Thoracic aorta (tissue), 2 donors: ENCODE data around the gene PPFIBP2. TPM values are rescaled to one million over a fixed set of nuclear protein-coding genes. Genes with fewer than 3 reads are reported as not detected.

Source experiments
- ATAC-seq: fragments of 150-250 bp; one replicate; pipeline ENCODE4 v1.8.0; 2017; ENCODE audit warnings: low read depth; ENCODE audit not compliant: insufficient number of reproducible peaks, low FRiP score
- DNase-seq: peaks from one replicate; pipeline ENCODE4 v3.0.0-alpha.2; 2020; ENCODE audit warnings: low spot score
- H3K27ac ChIP-seq, 2 donors: fragments of 200-600 bp; sonication (generic); 1 replicate in 1 of 2; 2 replicates in 1 of 2; pipeline ENCODE4 v1.5.1; 2016; ENCODE audit warnings: mild to moderate bottlenecking in 2 of 2, moderate library complexity in 2 of 2
- H3K27me3 ChIP-seq: fragments of 200-600 bp; sonication (generic); replicated peaks from 2 replicates; pipeline ENCODE4 v1.6.0; 2016; ENCODE audit warnings: mild to moderate bottlenecking; ENCODE audit not compliant: insufficient read depth
- H3K36me3 ChIP-seq: fragments of 200-600 bp; sonication (generic); one replicate; pipeline ENCODE4 v1.5.1; 2016
- H3K4me1 ChIP-seq, 2 donors: fragments of 200-600 bp; sonication (generic); 1 replicate in 1 of 2; 2 replicates in 1 of 2; pipeline versions ENCODE4 v1.5.1 to v1.6.0; 2016; ENCODE audit warnings: low read depth in 2 of 2, mild to moderate bottlenecking in 1 of 2; ENCODE audit not compliant: control insufficient read depth in 1 of 2
- H3K4me3 ChIP-seq: fragments of 200-600 bp; sonication (generic); 2 replicates; pipeline ENCODE4 v1.5.1; 2016; ENCODE audit warnings: mild to moderate bottlenecking
- H3K9me3 ChIP-seq: fragments of 200-600 bp; sonication (generic); 2 replicates; pipeline ENCODE4 v1.5.1; 2016
- total RNA-seq, 2 donors: library from RNA; depleted of rRNA; stranded (reverse); fragments of >200 nt; gene quantifications; one replicate each; pipeline versions ENCODE4 v1.1.0 to v1.2.3, GENCODE V29; 2016
- TF ChIP-seq, protein P1 (sequence below): fragments of 200-600 bp; sonication (generic); IDR thresholded peaks from one replicate; pipeline ENCODE4 v1.5.1; 2019; ENCODE audit warnings: antibody characterized with exemption

PPFIBP2 gene
- total RNA-seq, 2 donors from 2014 or later, result 43.5 to 48.9 TPM

DNA sequence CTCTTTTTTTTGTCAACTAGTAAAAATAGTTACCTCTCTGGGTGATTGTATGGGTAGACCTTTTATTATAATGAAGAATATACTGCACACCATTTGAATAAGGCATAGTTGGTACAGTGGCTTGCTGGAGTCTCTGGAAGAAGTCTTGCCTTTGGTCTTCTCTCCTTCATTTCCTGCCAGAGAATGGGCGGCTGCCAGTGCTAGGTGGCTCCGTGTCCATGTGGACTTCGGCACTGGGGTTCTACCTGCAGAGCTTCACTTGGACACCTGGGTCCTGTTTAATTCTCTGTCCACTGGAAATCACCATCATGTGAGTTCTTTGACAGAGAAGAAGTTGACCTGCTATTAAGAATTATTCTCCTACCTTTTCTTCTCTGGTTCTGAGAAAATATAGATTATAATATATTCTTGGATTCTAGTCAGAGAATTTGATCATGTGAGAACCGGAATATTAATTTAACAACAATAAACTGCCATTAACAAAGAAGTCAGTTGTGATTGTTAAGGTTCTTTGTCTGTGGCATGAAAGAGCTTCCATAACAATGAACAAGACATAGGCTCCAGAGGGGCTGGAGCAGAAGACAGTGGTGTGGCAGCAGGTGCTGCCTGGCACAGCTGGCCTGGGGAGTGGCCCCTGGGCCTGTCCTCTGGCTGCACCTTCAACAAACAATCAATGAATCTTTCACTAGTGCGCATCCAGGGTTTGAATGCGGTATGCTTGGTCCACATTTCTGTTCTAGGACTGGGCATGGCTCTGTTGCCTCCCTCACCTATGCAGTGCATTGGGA is 77.5 kb downstream of the PPFIBP2 start:
- ATAC-seq (no peak), DNase-seq (no peak)
- Histone ChIP-seq H3K9me3 (no peaks in the 10 kb centered on the region), H3K36me3 (no peaks in the 10 kb centered on the region), H3K4me1 (peaks cover 5 to 34% of the 10 kb centered on the region in 2 donors), H3K27me3 (no peaks in the 10 kb centered on the region), H3K27ac (no peak overlapping the region), H3K4me3 (no peak overlapping the region)
- TF ChIP-seq, protein P1, sequence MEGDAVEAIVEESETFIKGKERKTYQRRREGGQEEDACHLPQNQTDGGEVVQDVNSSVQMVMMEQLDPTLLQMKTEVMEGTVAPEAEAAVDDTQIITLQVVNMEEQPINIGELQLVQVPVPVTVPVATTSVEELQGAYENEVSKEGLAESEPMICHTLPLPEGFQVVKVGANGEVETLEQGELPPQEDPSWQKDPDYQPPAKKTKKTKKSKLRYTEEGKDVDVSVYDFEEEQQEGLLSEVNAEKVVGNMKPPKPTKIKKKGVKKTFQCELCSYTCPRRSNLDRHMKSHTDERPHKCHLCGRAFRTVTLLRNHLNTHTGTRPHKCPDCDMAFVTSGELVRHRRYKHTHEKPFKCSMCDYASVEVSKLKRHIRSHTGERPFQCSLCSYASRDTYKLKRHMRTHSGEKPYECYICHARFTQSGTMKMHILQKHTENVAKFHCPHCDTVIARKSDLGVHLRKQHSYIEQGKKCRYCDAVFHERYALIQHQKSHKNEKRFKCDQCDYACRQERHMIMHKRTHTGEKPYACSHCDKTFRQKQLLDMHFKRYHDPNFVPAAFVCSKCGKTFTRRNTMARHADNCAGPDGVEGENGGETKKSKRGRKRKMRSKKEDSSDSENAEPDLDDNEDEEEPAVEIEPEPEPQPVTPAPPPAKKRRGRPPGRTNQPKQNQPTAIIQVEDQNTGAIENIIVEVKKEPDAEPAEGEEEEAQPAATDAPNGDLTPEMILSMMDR, result no peak

DNA sequence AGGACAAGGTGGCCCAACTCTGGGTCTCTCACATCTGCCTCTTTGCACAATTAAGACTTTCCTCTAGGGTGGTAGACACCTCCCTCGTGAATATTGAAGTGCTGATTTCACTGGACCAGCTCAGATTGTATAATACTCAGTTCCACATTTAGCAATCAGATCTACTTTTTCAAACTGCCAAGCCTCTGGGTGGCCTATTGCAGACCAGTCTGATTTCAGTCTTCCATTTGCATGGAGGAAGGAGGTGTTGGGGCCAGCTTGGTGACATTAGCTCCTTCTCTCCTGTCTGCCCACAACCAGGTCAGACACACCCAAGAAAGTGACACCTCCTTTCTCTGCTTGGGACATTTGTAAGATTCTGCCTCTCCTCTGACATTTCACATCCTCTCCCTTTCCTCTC is 78.2 kb downstream of the PPFIBP2 start:
- Histone ChIP-seq H3K9me3 (no peaks in the 10 kb centered on the region), H3K27me3 (no peaks in the 10 kb centered on the region), H3K27ac (no peak overlapping the region), H3K4me3 (no peak overlapping the region), H3K4me1 (peaks cover 5 to 27% of the 10 kb centered on the region in 2 donors), H3K36me3 (no peaks in the 10 kb centered on the region)
- TF ChIP-seq, protein P1, result no peak
- no peak for ATAC-seq
- no peak for DNase-seq

DNA sequence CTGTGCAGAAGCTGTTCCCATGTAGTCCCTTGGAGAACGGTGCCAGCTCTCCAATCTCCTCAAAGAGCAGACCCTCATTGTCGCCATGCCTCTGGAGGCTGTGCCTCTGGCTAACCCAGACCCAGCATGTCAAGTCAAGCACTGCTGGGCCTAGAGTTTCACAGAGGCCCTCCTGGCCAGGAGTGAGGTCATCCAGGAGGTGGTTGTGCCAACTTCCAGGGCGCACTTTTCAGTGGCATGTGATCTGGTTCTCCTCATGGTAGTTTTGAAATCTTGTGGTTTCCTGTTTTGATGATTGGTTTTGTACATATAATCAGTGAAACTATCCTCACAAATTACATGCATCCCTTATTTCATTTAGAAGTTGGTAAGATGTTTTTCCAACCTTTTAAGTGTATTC is 78.9 kb downstream of the PPFIBP2 start:
- H3K27ac ChIP-seq, result no peak overlapping the region
- no peak for DNase-seq
- peaks cover 0 to 20% of the 10 kb centered on the region in 2 donors for H3K4me1 ChIP-seq
- no peak for ATAC-seq
- TF ChIP-seq, protein P1, result no peak
- no peak overlapping the region for H3K4me3 ChIP-seq
- peaks cover 5% of the 10 kb centered on the region for H3K36me3 ChIP-seq
- H3K9me3 ChIP-seq, result no peaks in the 10 kb centered on the region
- no peaks in the 10 kb centered on the region for H3K27me3 ChIP-seq

DNA sequence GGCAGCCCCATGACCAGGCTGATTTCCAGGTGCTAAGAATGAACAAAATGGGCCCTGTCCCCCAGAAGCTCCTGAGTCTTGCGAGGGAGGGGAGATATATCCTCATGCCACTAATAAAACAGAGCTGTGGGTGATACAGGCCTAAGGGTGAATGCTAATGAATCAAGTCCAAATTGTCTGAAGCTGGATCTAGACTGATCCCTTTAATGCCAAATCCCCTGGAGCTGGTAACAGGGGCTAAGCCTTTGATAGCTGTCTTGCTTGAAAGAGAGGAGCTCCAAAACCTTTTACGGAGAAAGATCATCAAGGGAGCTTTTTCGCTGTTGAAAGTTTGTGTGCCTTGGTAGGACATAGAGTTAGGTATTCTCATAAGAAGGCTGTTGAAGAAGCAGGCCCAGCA is 79.7 kb downstream of the PPFIBP2 start:
- H3K4me3 ChIP-seq, result no peak overlapping the region
- H3K36me3 ChIP-seq, result peaks cover 5% of the 10 kb centered on the region
- ATAC-seq (no peak), DNase-seq (no peak)
- H3K27ac ChIP-seq, result no peak overlapping the region
- TF ChIP-seq, protein P1, result no peak
- H3K4me1 ChIP-seq, result peaks cover 0 to 12% of the 10 kb centered on the region in 2 donors
- H3K9me3 ChIP-seq, result no peaks in the 10 kb centered on the region
- no peaks in the 10 kb centered on the region for H3K27me3 ChIP-seq

DNA sequence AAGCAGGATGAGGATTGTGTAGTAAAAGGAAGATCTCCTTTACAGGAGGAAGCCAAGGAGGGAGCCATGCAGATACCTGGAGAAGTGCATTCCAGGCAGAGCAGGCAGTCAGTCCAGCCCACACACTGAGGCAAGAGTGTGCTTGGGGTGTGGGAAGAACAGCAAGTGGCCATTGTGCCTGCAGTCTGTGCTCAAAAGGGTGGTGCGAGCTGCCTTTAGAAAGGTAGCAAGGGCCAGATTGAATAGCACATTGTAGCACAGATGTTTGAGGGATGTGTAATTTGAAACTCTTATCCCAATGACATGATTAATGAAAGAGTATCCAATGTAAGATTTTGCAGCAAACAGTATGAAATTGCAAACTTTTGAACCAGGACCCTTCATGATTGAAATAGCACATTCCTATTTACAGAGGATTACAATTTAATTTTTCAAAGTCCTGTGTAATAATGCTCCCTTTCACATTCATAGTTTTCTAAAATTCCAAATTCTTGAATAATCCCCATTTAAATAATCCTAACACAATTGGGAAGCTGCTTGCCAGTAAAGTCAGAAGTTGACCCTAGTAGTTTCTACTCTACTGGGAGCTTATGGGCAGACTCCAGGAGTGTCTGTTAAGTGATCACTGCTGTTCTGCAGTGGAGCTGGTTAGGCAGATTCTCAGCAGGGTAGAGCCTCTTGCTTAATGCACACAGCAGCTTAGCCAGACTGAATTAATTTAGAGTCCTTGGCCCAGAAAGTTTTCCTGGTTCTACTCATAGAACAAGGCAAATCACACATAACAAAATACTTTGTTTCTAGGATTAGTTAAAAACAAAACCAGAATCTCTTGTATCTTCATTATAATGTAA is 81.4 kb downstream of the PPFIBP2 start:
- Histone ChIP-seq H3K9me3 (no peaks in the 10 kb centered on the region), H3K4me3 (no peak overlapping the region), H3K4me1 (peaks cover 0 to 11% of the 10 kb centered on the region in 2 donors), H3K27ac (no peak overlapping the region), H3K27me3 (no peaks in the 10 kb centered on the region), H3K36me3 (peaks cover 5% of the 10 kb centered on the region)
- DNase-seq (no peak), ATAC-seq (no peak)
- TF ChIP-seq, protein P1, result no peak
